ENCODE results near the gene CPNE5.

GRCh38 chr6:36717871-36718540 is 121.2 kb downstream of the CPNE5 start:
- no peak for TF ChIP-seq CTCF (IDR thresholded peaks at IDR 0.05; ENCODE audit: insufficient read depth, low read length)
- no peak for TF ChIP-seq POLR2AphosphoS5 (IDR thresholded peaks at IDR 0.05; ENCODE audit: low read depth)
